CD4-positive, alpha-beta T cell treated with Interleukin-1 beta for 1 hour (primary cell): ENCODE measurements around the gene TMEM175.
"Not testable (repeated sequence)": the region's sequence is repeated elsewhere in the genome, so short reads cannot be mapped to it uniquely, and the experiment has no call there.

ENCODE experiments used
- DNase-seq, 2 donors: peaks; one replicate each; pipeline ENCODE4 v3.0.0-alpha.2; 2020 to 2022

Gene TMEM175

DNA sequence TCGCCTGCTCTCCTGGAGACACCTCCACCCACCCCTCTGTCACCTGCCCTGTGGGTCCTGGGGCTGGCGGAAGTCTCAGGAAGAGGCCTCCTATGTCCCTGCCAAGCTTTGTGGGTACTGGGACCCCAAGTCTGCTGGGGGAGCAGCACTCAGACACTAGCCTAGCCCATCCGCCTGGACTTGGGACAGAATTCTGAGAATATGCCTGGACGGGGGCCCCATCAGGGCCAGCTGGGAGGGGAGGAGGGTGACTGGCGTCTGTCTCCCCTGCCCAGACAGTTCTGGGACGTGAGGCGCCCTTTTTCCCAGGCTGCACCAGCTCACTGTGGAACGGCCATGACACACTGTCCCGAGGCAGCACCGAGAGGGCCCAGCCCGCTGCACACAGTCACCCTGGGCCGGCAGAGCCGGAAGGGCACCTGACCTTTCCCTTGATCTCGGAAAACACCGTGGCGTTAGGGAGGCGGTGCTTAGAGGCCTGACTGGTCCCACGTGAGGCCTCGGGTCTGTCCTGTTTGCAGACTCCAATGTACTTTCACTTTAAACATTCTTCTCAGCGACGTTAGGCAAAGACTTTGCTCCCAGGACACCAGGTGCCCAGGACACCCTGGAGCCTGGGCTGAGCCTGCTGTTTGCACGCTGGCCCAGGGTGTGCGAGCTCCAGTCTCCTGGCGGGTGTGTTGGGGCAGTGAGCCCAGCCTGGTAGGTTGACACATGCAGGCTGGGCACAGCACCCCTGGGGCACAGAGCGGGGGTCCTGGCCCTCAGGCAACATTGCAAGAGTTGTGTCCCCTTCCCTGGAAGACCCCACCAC lies 60.2 kb downstream of the TMEM175 start:
- no peak for DNase-seq

DNA sequence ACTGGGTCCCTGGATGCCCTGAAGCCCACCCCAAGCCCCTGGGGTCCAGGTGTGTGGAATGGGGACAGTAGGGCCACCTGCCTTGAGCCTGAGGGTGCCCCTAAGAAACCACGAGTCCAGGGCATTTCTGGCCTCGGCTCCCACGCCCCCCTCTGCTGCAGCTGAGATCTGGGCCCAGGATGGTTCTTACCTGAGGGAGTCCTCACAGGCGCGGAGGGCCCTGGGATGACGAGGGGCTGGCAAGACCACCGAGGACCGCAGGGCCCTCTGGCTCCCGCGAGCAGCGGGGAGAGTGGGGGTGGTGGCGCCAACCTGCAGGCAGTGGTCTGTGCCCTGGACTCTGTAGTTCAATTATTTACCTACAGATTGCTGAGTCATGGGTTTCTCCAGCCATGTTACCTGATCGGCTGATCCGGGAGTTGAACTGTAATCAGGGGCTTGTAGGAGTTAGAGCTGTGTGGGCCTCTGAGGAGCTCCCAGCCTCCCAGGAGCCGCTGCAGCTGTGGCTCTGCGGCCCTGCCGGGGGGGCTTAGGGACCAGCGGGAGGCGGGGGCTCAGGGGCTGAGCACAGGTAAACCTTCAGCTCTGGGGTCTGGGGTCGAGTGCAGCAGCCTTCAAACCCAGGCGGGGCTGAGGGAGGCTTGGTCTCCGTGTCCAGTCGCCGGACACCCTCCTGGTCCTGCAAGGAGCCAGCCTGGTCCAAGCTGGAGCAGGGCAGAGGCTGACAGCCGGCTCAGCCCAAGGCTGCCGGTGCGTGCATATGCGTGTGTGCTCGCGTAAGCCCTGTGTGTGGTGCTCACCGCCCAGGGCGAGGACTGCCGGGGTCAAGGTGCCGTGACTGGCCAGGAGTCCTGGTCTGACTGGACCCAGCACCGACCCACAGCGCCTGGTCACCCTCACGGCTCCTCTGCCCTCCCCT lies 61.1 kb downstream of the TMEM175 start, which contains the start of gene SLC26A1:
Gene SLC26A1, minus strand, starts transcription at position 294 of the 919 bp plus-strand sequence. CDS start 1,701 bp downstream, outside the sequence.
- DNase-seq: no peak

DNA sequence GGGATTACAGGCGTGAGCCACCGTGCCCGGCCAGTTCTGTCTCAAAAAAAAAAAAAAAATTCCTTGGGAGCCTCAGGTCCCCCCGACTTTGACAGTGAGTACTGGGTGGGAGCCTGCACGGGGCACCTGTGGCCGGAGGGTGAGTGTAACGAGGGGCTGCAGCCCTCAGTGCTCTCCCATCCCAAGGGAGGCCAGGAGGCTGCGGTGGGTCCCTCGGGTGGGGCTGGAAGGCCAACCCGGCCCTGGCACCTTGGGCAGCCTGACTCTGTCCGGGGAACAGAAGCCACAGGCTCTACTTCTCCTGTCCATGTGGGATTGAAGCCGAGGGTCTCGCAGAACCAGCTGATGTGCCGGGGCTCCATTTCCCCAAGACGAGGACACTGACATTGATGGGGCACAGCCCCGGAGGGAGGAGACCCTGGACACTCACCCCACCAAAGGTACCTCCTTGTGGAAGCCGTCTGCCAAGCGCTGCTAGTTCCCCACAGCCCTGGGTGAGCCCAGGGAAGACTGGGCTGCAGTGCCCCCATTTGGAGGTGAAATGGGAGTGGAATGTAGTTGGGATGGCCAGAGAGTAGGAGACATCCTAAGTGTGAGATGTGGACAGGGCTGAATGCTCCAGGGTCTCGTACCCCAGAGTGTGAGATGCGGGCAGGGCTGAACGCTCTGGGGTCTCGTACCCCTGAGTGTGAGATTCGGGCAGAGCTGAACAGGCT lies 63.2 kb downstream of the TMEM175 start:
- no peak for DNase-seq

DNA sequence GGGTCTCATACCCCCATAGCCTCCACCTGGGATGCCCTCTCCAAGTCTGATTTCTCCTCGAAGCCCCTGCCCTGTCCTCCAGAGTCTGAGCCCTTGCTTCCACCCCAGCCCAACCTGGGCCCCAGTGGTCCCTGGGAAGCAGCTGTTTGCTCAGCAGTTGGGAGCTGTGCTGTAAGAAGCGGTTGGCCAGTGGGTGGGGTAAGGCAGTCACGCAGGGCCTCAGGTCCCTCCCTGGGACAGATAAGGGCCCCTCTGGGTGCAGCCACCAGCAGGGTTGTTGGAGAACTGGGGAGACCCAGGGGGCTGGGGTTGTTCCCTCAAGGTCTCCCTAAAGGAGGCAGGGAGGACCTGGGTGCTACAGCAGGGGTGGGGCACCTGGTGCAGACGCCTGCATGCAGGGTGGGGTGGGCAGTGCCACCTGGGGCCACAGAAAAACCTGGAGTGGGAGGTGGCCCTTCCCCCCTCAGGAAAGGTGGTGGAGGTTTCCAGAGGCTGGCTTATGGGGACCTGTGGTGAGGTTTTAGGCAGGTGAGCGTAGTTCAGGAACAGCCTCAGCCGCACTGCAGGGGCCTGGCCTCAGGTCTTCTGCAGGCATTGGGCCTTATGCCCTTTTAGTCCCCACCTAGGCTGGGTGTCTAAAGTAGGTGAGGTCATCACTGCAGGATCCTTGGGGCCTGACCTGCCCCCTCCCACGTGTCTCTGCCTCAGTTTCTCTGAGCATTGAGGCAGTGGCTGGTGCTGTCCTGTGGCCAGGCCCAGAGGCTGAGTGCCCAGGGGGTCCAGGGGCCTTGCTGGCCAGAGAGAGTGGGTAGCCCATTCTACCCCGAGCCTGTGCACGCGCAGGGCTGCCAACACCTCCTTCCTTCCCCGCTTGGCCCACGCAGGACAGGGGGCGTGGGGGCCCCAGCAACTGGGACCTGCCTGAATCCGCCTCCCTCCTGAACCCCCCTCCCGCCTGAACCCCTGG lies 64.1 kb downstream of the TMEM175 start:
- no peak for DNase-seq

DNA sequence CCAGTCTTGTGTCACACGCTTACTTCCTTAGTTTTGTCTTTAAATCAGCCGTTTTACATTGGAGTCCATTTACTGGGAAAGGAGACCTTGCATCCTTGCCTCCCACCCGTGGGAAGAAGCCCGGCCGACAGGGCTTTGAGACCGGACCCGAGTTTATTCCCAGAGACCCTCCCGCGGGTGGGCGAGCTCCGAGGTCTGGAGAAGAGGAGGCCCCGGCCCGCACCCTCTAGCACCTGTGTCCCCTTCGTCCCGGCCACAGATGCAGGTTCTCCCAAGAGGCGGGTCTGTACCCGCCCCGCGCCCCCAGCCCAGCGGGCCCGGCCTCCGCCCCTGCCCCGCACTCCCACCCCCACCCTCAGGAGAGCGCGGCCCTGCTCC lies 64.7 kb downstream of the TMEM175 start:
- DNase-seq: no peak

DNA sequence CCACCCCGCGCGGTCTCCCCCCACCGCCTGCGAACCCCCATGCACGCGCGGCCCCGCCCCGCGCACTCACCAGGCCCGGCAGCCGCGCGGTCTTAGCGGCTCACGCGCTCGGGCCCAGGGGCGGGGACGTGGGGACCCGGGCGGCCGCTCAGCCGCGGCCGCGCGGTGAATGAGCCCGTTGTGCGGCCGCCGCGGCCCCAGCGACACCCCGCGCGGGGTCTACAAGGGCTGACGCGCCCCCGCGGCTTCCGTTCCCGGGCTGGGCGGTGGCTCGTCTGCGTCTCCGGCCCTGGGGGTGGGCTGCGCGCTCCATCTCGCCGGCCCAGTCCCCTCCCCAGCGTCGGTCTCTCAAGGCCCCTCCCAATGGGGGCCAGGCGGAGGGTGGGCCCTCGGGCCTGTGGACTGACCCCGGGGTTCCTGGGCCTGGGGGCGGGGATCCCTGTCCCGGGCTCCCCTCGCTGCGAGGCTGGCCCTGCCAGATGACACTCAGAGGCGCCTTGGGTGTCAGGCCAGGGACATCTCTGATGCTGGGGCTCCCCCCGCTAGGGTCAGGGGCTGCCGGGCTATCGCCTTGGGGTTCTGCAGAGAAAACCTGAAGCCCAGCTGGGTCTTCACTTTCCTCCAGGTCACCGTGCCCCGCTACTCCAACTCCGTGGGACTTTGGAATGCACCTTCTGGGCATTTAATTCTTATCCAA lies 65.3 kb downstream of the TMEM175 start:
- no peak for DNase-seq

DNA sequence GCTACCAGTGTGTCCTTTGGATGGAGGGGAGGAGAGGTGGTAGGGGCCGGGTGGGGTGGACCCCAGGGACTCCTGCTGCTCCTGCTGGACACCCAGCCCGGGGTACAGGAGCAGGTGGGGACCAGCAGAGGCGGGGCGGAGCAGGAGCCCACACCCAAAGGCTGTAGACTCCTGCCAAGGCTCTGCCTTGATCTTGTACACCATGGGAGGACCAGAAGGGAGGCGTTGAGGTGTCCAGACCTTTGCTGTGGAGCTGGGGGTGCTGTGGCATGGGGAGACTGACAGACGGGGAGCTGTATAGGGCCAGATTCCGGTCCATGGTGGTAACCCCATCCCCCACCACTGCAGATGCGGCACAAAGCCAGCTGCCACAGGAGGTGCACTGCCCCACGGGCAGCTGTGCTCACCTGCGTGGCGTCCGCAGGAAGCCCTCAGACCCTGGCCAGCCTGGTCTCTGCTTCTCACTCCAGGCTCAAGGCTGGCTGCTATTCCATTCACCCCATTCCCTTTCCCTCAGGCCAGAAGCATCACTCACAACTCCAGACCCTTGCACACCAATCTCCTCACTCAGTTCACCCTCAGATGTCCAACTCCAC lies 65.9 kb downstream of the TMEM175 start:
- DNase-seq: no peak

DNA sequence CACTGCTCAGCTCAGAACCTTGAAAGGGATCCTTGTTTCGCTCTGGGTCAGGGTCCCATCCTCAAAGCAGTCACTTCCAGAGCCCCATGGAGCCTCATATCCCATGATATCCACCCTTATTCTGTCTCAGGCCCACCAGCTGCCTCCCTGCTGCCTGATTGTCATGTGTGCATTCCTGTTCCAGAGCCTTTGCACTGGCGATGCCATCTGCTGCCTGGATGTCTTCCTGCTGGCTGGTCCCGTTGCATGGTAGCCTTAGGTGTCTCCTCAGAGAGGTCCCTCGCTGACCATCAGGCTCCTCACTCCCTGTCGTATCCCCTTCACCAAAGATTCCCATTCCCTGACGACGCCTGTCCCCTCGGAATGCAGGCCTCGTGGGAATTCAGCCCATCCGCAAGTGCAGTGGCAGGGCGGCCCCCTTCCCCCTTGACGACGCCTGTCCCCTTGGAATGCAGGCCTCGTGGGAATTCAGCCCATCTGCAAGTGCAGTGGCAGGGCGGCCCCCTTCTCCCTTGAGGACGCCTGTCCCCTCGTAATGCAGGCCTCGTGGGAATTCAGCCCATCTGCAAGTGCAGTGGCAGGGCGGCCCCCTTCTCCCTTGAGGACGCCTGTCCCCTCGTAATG lies 67.1 kb downstream of the TMEM175 start:
- not testable (repeated sequence) for DNase-seq

DNA sequence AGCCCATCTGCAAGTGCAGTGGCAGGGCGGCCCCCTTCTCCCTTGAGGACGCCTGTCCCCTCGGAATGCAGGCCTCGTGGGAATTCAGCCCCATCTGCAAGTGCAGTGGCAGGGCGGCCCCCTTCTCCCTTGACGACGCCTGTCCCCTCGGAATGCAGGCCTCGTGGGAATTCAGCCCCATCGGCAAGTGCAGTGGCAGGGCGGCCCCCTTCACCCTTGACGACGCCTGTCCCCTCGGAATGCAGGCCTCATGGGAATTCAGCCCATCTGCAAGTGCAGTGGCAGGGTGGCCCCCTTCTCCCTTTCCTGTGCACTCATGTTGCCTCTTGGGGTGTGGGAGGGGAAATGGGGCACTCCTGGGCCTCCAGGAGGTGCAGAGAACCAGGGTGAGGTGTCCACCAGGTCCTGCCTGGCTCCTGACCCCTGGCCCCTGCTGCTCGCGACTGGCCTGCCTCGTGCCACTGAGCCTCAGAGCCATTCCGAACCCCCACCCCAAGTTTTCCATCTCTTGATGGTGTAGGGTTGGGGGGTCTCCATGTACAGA lies 67.7 kb downstream of the TMEM175 start:
- DNase-seq: no peak

DNA sequence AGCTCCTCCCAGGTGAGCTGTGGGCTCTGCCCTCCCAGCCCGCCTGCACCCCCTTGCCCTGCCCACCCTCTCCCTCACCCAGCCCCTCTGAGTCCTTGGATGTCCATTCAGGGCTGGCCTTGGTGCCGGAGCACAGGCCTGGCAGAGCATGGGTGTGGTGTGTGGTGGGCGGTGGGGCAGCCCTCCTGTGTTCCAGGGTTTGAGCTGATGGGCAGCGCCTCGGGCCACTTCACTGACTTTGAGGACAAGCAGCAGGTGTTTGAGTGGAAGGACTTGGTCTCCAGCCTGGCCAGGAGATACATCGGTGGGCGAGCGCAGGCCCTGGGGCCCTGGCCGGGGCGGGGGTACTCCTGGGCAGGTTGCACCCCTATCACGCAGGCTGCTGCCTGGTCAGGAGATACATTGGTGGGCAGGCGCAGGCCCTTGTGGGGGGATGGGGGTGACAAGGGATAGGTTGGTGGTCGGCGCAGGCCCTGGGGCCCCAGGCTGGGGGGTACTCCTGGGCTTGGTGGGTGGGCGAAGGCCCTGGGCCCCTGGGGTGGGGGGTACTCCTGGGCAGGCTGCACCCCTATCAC lies 68.5 kb downstream of the TMEM175 start:
- no peak for DNase-seq

DNA sequence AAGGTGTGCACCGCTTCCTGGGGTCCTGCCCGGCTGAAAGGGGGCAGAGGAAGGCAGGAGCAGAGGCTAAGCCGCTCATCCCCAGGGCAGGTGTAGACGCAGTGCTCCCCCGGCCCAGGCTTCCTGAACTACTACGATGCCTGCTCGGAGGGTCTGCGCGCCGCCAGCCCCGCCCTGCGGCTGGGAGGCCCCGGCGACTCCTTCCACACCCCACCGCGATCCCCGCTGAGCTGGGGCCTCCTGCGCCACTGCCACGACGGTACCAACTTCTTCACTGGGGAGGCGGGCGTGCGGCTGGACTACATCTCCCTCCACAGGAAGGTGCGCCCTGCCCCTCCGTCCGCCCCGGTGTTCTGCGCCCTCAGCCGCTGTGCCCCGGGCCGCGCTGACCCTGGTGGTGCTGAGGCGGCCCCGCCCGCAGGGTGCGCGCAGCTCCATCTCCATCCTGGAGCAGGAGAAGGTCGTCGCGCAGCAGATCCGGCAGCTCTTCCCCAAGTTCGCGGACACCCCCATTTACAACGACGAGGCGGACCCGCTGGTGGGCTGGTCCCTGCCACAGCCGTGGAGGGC lies 69.4 kb downstream of the TMEM175 start:
- no peak for DNase-seq

DNA sequence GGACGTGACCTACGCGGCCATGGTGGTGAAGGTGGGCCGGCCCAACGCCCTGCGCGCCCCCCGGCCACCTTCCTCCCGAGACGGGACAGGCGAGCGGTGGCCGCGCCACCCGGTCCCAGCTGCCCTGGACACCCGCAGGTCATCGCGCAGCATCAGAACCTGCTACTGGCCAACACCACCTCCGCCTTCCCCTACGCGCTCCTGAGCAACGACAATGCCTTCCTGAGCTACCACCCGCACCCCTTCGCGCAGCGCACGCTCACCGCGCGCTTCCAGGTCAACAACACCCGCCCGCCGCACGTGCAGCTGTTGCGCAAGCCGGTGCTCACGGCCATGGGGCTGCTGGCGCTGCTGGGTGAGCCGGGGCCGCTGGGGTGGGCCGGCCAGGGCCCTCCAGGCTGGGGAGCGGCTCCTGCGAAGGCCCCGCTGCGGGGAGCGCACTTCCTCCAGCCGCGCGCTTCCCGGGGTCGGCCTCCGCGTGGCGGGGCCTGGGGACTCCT lies 69.9 kb downstream of the TMEM175 start:
- DNase-seq: no peak

DNA sequence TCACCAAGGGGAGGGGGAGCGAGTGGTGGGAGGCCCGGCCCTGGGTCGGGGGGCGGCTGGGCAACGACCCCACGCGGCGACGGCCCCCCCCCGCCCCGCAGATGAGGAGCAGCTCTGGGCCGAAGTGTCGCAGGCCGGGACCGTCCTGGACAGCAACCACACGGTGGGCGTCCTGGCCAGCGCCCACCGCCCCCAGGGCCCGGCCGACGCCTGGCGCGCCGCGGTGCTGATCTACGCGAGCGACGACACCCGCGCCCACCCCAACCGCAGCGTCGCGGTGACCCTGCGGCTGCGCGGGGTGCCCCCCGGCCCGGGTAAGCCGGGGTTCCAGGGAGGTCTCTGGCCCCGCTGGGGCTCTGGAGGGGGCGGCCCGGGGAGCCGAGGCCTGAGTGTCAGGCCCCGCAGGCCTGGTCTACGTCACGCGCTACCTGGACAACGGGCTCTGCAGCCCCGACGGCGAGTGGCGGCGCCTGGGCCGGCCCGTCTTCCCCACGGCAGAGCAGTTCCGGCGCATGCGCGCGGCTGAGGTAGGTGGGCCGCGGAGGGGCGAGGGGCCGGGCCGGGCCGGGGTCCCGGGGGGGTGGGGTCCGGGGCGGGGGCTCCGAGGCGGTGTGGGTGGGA lies 70.5 kb downstream of the TMEM175 start:
- DNase-seq: no peak

DNA sequence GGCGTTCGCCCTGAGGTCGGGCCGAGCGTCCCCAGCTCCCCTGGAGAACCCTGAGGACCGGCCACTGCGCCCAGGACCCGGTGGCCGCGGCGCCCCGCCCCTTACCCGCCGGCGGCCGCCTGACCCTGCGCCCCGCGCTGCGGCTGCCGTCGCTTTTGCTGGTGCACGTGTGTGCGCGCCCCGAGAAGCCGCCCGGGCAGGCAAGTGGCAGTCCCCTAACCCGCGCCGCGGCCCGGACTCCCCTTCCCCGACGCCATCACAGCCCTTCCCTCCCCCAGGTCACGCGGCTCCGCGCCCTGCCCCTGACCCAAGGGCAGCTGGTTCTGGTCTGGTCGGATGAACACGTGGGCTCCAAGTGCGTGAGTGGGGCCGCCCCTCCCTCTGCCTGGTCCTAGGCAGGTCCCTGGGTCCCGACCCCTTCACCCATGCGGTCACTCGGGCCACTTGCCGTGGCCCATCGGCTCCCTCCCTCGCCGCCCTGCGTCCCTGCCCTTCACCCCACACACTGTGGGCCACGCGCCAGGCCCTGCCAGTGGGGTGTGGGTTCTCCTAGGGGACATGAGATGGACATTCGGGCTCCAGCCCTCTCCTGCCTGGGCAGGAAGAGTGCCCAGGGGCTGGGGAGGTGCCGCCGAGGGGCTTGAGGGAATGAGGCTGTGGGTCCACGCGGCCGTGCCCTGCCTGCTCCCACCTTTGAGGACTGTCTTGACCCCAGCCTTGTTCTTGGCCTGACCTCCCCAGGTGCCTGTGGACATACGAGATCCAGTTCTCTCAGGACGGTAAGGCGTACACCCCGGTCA lies 71.2 kb downstream of the TMEM175 start:
- DNase-seq: no peak

DNA sequence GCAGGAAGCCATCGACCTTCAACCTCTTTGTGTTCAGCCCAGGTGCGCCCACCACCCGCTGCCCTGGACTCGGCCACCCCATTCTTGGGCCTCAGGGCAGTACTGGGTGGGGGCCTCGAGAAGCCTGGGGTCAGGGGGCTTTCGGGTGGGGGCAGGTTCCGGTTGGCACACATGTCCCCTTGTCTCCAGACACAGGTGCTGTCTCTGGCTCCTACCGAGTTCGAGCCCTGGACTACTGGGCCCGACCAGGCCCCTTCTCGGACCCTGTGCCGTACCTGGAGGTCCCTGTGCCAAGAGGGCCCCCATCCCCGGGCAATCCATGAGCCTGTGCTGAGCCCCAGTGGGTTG lies 71.8 kb downstream of the TMEM175 start:
- DNase-seq: no peak

DNA sequence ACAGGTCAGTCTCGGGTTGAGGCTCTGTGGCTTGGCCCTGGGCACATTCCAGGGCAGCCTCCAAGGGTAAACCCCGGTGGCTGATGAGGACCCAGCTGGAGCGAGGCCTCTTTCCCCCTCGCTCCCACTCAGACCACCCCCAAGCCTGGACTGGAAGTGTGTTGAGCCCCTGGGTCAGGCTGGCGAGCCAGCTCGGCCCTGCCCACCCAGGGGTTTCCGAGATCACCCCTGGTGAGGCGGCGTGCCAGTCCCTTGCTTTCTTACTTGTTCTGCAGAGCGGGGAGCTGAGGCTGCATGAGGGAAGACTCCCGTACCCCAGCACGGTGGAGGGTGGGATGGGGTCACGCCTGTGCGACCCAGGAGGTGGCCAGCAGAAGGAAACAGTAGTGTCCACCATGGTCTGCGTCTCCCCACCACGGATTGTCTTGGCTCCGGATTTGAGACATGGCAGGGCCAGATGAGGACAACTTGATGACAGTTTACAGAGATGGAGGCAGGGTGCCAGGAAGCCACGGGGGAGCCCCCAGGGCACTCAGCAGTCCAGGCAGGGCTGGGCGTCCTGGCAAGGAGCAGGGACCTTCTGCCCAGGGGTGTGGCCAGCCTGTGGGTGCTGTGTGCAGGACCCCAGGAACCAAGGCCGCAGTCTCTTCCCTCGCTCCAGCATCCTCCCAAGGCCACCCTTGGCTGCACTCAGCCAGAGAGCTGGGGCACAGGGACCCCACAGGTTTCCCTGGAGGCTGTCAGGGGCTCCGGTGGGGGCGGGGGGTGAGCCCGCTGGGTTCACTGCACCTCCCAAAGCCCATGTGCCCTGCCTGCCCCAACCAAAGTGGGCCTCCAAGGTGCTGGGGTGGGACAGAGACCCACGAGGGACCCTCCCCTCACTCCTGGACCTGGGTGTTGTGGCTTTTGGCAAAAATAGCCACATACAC lies 72.6 kb downstream of the TMEM175 start:
- no peak for DNase-seq

DNA sequence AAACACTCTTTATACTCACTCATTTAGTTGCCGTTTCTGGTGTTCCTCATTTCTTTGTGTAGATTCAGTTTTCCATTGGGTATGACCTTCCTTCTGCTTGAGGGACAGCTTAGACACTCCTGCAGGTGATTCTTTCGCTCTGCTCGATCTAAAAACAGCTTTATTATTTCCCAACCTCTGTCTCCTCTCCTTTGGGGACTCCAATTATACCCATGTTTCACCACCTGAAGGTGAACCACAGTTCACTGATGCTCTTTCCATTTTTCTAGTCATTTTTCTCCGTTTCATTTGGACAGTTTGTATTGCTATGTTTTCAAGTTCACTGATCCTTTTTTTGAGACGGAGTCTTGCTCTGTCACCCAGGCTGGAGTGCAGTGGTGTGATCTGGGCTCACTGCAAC lies 74.6 kb downstream of the TMEM175 start:
- DNase-seq: no peak
